Activated T-cell treated with anti-CD3 and anti-CD28 coated beads for 24 hours (primary cell): ENCODE results near the gene PHRF1.

Experiments used
- DNase-seq: peaks from one replicate; pipeline ENCODE4 v3.0.0-alpha.2; 2020; ENCODE audit warnings: low read depth

PHRF1 gene

DNA sequence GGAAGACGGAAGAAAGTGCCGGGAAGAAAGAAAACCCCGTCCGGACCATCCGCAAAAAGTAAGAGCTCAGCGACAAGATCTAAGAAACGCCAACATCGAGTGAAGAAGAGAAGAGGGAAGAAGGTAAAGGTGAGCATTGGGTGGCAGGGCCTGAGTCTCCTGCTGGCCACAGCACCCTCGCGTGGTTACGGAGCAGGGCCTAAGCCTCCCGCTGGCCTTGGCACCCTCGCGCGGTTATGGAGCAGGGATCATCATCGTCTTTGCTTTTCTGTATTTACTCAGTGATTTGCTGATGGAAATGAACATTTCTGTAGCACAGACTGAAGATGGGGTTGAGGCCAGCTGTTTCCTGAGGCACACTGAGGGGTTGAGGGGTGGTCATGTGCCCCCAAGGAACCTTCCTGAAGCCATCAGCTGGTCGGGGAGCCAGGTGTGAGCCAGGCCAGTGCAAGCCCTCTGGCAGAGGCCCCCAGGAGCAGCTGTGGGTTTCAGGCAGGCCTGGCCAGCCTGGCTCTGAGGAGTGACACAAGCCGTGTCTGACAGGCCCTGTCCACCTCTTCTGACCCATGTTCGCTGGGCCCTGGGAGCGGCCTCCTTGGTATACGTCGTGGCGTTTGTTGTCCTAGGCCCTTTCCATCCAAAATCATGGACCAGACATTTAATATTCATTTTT lies 25.4 kb downstream of the PHRF1 start:
- no peak for DNase-seq

GRCh38 chr11:603154-603553 lies 26.9 kb downstream of the PHRF1 start:
- no peak for DNase-seq

DNA sequence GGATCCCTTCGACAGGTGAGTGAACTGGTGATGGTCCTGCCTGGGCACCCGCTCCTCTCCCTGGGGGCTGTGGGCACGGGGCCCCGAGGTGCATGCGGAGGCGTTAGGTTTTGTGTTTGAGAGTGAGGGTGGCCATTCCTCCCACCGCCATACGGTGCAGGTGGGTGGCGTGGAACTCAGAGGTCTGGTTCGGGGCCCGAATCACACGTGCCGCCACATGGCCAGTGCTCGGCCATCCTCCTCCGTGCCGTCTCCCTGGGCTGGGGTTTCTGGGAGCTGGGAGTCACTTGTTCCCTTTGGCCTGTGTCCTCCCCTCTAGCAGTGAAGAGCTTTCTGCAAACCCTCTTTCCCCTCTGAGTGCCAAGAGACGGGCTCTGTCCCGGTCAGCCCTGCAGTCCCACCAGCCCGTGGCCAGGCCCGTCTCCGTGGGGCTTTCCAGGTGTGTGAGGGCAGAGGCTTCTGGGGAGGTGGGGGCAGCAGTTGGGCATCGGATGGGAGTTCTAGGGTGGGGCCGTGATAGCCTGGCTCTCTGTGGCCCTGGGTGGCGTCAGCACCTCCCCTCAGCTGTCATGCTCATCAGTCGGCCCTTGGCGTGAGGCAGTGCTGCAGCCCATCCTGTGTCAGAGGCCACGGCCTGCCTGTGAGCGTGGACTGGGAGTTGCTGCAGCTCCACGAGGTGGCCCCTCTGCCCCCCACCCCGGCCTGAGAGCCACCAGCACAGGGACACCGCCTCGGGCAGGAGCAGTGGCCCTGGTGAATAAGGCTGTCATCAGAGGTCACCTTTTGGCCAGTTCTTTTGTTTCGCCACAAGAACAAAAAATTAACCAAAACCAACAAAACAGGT lies 29.2 kb downstream of the PHRF1 start:
- DNase-seq: no peak

GRCh38 chr11:606245-606644 lies 30.0 kb downstream of the PHRF1 start:
- DNase-seq: no peak

DNA sequence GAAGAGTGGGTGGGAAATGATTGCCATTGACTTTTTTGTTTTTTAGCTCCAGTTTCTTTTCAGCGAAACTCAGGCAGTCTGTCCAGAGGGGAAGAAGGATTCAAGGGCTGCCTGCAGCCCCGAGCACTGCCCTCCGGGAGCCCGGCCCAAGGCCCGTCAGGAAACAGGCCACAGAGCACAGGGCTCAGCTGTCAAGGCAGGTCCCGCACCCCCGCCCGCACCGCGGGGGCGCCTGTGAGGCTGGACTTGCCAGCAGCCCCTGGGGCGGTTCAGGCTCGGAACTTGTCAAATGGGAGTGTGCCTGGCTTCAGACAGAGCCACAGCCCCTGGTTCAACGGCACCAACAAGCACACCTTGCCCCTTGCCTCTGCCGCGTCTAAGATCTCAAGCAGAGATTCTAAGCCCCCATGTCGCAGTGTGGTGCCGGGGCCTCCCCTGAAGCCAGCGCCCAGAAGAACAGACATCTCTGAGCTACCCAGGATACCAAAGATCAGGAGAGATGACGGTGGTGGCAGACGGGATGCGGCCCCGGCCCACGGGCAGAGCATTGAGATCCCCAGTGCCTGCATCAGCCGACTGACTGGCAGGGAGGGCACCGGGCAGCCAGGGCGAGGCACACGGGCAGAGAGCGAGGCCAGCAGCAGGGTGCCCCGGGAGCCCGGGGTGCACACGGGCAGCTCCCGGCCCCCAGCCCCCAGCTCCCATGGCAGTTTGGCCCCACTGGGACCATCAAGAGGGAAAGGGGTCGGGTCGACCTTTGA lies 30.9 kb downstream of the PHRF1 start:
- DNase-seq: no peak

DNA sequence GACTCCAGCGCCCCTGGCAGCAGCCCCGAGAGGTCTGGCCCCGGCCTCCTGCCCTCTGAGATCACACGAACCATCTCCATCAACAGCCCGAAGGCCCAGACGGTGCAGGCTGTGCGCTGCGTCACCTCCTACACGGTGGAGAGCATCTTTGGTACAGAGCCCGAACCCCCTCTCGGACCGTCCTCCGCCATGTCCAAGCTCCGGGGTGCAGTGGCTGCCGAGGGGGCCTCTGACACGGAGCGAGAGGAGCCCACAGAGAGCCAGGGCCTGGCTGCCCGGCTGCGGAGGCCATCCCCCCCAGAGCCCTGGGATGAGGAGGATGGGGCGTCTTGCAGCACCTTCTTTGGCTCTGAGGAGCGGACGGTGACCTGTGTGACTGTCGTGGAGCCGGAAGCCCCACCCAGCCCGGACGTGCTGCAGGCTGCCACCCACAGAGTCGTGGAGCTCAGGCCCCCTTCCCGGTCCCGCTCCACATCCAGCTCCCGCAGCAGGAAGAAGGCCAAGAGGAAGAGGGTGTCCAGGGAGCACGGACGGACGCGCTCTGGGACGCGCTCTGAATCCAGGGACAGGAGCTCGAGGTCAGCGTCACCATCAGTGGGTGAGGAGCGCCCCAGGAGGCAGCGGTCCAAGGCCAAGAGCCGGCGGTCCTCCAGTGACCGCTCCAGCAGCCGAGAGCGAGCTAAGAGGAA lies 31.8 kb downstream of the PHRF1 start:
- DNase-seq: no peak

DNA sequence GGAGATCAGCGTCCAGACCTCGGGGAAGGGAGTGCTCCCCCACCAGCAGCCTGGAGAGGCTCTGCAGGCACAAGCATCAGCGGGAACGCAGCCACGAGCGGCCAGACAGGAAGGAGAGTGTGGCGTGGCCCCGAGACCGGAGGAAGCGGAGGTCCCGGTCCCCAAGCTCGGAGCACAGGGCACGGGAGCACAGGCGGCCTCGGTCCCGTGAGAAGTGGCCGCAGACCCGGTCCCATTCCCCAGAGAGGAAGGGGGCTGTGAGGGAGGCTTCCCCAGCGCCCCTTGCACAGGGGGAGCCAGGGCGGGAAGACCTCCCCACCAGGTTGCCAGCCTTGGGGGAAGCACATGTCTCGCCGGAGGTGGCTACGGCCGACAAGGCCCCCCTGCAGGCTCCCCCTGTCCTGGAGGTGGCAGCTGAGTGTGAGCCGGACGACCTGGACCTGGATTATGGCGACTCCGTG lies 32.6 kb downstream of the PHRF1 start:
- DNase-seq: no peak

- no peak for DNase-seq
Observed at GRCh38 chr11:609341-609811, 33.1 kb downstream of the PHRF1 start.

DNA sequence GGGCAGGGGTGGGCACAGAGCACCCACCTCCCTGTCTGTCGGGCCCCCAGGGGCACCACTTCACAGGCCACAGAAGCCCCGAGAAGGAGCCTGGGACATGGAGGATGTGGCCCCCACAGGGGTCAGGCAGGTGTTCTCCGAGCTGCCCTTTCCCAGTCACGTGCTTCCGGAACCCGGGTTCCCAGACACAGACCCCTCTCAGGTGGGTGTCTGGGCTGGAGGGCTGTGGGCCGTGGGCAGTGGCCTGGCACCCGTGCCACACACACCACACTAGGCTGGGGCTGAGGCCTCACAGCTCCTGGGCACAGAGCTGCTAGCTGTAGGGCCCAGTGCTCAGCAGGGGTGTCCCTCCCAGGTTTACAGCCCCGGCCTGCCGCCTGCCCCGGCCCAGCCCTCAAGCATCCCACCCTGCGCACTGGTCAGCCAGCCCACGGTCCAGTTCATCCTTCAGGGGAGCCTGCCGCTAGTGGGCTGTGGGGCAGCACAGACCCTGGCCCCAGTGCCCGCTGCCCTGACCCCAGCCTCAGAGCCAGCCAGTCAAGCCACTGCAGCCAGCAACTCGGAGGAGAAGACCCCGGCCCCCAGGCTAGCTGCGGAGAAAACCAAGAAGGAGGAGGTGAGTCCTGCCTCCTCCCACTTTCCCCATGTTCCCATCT lies 34.0 kb downstream of the PHRF1 start:
- no peak for DNase-seq

- DNase-seq: no peak
Observed at GRCh38 chr11:611001-611996, 35.0 kb downstream of the PHRF1 start.

GRCh38 chr11:612201-612960 lies 36.1 kb downstream of the PHRF1 start:
- no peak for DNase-seq

DNA sequence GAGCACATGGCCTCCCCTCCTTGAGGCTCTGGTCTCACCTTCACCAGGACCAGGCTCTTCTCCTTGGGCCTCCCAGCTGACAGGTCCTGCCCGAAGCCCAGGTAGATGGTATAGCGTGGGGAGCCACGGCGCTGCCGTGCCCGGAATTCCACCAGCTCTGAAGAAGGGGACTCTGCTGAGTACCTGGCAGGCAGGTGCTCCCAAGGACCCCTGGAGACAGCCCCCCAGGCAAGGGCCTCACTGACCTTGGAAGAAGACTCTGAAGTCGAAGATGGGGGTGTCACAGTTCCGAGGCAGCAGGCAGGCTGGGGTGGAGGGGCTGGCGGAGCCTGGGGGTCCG lies 36.7 kb downstream of the PHRF1 start:
- DNase-seq: no peak

DNA sequence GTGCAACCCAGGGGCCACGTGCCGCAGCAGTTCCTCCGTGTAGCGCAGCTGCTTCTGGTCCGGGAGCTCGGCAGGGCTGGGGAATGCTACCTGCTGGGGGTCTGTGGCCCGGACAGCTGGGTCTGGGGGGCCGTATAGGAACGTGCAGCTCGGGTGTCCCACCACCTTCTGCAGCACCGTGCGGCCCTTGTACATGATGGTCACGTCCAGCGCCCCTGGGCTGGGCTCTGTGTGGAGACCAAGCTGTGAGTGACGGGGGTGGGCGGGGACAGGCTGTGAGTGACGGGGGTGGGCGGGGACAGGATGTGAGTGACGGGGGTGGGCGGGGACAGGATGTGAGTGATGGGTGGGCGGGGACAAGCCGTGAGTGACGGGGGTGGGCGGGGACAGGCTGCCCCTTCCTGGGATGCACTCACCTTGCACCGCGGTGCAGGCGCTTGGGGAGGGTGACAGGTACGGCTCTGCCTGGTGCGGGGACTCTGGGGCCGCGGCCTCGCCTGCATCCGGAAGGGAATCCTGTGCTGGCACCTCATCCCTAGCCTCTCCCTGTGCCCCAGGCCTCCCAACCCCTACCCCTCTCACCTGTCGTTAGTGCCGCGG lies 37.2 kb downstream of the PHRF1 start:
- peak; percentile 67 for DNase-seq

- DNase-seq: no peak
Observed at GRCh38 chr11:614021-614622, 37.9 kb downstream of the PHRF1 start.

- DNase-seq: no peak
Observed at GRCh38 chr11:614623-615503, 38.6 kb downstream of the PHRF1 start.

DNA sequence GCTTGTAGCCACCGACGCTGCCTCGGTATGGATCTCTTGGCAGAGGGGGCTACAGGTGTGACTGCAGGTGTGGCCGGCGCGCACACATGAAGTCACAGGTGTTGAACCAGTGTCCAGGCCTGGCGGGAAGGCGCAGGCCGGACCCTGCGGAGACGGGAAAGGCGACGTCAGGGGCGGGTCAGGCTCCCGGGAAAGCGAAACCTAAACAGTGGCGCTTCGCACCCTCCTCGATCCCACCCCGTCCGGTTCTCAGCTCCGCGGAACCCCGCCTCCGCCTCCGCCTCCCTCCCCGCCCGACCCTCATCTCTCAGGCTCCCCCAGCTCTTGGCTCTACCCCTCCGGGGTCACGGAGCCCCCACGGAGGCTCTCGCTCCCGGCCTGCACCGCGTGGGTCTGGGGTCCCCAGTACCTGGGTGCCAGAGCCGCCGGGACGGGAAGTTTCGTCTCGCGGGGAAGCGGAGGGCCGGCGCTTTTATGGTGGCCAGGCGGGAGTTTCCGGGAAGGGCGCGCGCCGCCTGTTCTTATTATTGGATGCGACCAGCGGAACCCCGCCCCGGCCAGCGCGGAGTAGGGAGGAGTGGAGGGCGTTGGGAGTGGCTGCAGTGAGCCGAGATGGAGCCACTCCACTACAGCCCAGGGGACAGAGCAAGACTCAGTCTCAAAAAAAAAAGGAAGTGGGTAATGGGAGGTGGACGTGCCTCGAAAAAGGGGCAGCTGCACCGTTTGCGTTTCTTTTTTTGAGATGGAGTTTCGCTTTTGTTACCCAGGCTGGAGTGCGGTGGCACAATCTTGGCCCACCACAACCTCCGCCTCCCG lies 39.4 kb downstream of the PHRF1 start, which contains the start of gene IRF7:
Gene IRF7 (minus strand): TSS at position 447 of the 816 bp plus-strand sequence. CDS start 586 bp downstream, outside the sequence.
- DNase-seq: peak; percentile 73
